Loucy (cell line): ENCODE measurements around the gene PIK3CD.

Source experiments
- H2AFZ ChIP-seq: fragments of 200-600 bp; sonication (generic); 2 replicates; pipeline ENCODE4 v1.6.0; 2016; ENCODE audit warnings: antibody characterized with exemption, mild to moderate bottlenecking, low read length, moderate library complexity
- H3F3A ChIP-seq: fragments of 200-600 bp; 2 replicates; pipeline ENCODE4 v1.6.0; 2016; ENCODE audit warnings: antibody characterized with exemption, low read depth, mild to moderate bottlenecking
- H3K27me3 ChIP-seq: fragments of 200-600 bp; sonication (generic); 2 replicates; pipeline ENCODE4 v1.6.1; 2014; ENCODE audit warnings: low read length, mild to moderate bottlenecking; ENCODE audit not compliant: insufficient read depth, poor library complexity, severe bottlenecking
- H3K36me3 ChIP-seq: fragments of 200-600 bp; sonication (generic); 2 replicates; pipeline ENCODE4 v1.6.1; 2016; ENCODE audit warnings: low read length; ENCODE audit not compliant: insufficient read depth
- H3K4me1 ChIP-seq: fragments of 200-600 bp; sonication (generic); 2 replicates; pipeline ENCODE4 v1.5.1; 2014; ENCODE audit warnings: low read length, mild to moderate bottlenecking; ENCODE audit not compliant: insufficient read depth, poor library complexity, severe bottlenecking
- H3K4me2 ChIP-seq: fragments of 200-600 bp; sonication (generic); 2 replicates; pipeline ENCODE4 v1.6.0; 2014; ENCODE audit warnings: antibody characterized with exemption, low read length, low read depth, mild to moderate bottlenecking; ENCODE audit not compliant: poor library complexity, severe bottlenecking
- H3K4me3 ChIP-seq: fragments of 200-600 bp; sonication (generic); 2 replicates; pipeline ENCODE4 v1.5.1; 2014; ENCODE audit warnings: low read length, mild to moderate bottlenecking, mixed read lengths; ENCODE audit not compliant: poor library complexity, severe bottlenecking
- H3K79me2 ChIP-seq: fragments of 200-600 bp; sonication (generic); 2 replicates; pipeline ENCODE4 v1.6.1; 2014; ENCODE audit warnings: low read length; ENCODE audit not compliant: insufficient read depth
- H3K9ac ChIP-seq: fragments of 200-600 bp; sonication (generic); 2 replicates; pipeline ENCODE4 v1.6.0; 2014; ENCODE audit warnings: mild to moderate bottlenecking, low read depth, low read length, moderate library complexity; ENCODE audit not compliant: poor library complexity, severe bottlenecking
- H3K9me2 ChIP-seq: fragments of 200-600 bp; sonication (generic); replicated peaks from 2 replicates; pipeline ENCODE4 v1.6.1; 2016; ENCODE audit warnings: low read depth, low read length, mixed read lengths
- H3K9me3 ChIP-seq: fragments of 200-600 bp; sonication (generic); 2 replicates; pipeline ENCODE4 v1.6.1; 2014; ENCODE audit warnings: mild to moderate bottlenecking, antibody characterized with exemption, low read length, low read depth; ENCODE audit not compliant: insufficient read depth
- H4K20me1 ChIP-seq: fragments of 200-600 bp; sonication (generic); 2 replicates; pipeline ENCODE4 v1.6.0; 2014; ENCODE audit warnings: antibody characterized with exemption, low read length, mild to moderate bottlenecking; ENCODE audit not compliant: insufficient read depth, poor library complexity, severe bottlenecking
- EZH2phosphoT487 ChIP-seq: fragments of 200-600 bp; IDR thresholded peaks from 2 replicates; pipeline ENCODE4 v1.6.1; 2018; ENCODE audit warnings: antibody characterized with exemption, mild to moderate bottlenecking, moderate library complexity, borderline replicate concordance
- TF ChIP-seq, protein P1 (sequence below): fragments of 200-600 bp; sonication (generic); conservative IDR thresholded peaks from 2 replicates; pipeline ENCODE4 v1.5.1; 2014; ENCODE audit warnings: mild to moderate bottlenecking, antibody characterized with exemption, low read length

The PIK3CD gene

DNA sequence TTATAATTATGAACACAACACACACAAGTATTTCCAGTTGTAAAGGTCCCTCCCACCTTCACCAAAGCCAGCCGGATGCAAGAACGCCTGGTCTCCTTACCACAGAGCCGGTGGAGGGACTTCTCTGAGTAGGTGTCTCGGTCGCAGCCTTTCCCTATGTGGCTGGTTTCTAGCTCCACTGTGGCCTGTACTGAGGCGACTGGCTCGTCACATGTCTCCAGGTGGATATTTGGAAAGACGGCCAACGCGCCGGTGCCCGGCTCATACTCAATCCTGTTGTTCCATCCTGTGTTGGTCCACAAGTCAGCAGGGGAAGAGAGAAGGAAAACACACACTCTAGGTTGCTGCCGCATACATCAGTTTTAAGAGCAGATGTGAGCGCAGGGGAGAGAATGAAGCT is 97.8 kb downstream of the PIK3CD start:
- Histone ChIP-seq H4K20me1 (no peaks in the 10 kb centered on the region), H3K27me3 (no peaks in the 10 kb centered on the region), H3K4me3 (no peak overlapping the region), H3K4me2 (no peak overlapping the region), H3K9ac (no peak overlapping the region), H3K9me3 (no peaks in the 10 kb centered on the region), H3K9me2 (no peaks in the 10 kb centered on the region), H3F3A (no peaks in the 10 kb centered on the region), H2AFZ (no peak overlapping the region), H3K4me1 (no peaks in the 10 kb centered on the region), H3K79me2 (no peaks in the 10 kb centered on the region), H3K36me3 (peaks cover 78% of the 10 kb centered on the region)
- no peak for TF ChIP-seq EZH2phosphoT487
- TF ChIP-seq, protein P1, sequence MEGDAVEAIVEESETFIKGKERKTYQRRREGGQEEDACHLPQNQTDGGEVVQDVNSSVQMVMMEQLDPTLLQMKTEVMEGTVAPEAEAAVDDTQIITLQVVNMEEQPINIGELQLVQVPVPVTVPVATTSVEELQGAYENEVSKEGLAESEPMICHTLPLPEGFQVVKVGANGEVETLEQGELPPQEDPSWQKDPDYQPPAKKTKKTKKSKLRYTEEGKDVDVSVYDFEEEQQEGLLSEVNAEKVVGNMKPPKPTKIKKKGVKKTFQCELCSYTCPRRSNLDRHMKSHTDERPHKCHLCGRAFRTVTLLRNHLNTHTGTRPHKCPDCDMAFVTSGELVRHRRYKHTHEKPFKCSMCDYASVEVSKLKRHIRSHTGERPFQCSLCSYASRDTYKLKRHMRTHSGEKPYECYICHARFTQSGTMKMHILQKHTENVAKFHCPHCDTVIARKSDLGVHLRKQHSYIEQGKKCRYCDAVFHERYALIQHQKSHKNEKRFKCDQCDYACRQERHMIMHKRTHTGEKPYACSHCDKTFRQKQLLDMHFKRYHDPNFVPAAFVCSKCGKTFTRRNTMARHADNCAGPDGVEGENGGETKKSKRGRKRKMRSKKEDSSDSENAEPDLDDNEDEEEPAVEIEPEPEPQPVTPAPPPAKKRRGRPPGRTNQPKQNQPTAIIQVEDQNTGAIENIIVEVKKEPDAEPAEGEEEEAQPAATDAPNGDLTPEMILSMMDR: no peak

DNA sequence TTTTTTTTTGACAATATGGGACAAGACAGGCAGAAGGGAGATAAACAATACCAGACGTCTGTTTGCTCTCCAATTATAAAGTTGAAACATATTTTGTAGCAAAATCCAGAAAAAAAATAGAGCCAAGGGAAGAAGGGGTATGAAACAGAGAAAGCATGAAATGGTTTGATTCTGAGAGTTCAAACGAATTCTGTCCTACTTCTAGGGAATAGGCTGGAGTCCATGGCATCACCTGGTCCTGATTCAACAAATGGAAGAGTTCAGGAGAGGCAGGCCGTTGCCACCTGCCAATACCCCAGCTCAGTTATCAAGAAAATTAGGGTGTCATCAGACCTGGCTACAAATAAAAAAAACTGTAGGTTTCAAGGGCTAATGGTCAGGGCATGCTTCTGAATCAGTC is 100.4 kb downstream of the PIK3CD start:
- Histone ChIP-seq H3K27me3 (no peaks in the 10 kb centered on the region), H3K9me2 (no peaks in the 10 kb centered on the region), H3K4me3 (no peak overlapping the region), H3F3A (no peaks in the 10 kb centered on the region), H3K4me1 (no peaks in the 10 kb centered on the region), H3K9ac (no peak overlapping the region), H3K4me2 (no peak overlapping the region), H2AFZ (no peak overlapping the region), H3K79me2 (0 out of 2 replicates have a peak, but pooled peaks cover 10% of the 10 kb centered on the region), H3K36me3 (peaks cover 75% of the 10 kb centered on the region), H3K9me3 (no peaks in the 10 kb centered on the region), H4K20me1 (no peaks in the 10 kb centered on the region)
- TF ChIP-seq EZH2phosphoT487: no peak
- TF ChIP-seq, protein P1: no peak

DNA sequence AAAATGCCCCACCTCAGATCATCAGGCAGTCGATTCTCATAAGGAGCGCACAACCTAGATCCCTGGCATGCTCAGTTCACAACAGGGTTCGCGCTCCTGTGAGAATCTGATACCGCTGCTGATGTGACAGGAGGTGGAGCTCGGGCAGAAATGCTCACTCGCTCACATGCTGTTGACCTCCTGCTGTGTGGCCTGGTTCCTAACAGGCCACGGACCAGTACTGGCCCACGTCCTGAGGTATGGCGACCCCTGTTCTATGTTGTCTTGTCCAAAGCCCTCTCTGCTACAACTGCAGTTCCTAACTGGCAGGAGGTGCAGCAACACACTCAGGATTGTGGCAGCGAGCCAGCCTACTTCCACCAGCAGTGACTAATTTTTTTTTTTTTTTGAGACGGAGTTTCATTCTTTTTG is 101.6 kb downstream of the PIK3CD start:
- Histone ChIP-seq H2AFZ (no peak overlapping the region), H3F3A (no peaks in the 10 kb centered on the region), H3K9me3 (no peaks in the 10 kb centered on the region), H3K9me2 (no peaks in the 10 kb centered on the region), H4K20me1 (no peaks in the 10 kb centered on the region), H3K9ac (no peak overlapping the region), H3K4me1 (no peaks in the 10 kb centered on the region), H3K36me3 (peaks cover 66% of the 10 kb centered on the region), H3K27me3 (no peaks in the 10 kb centered on the region), H3K79me2 (peaks cover 18% of the 10 kb centered on the region; the same call in 1 of the 2 replicates), H3K4me2 (no peak overlapping the region), H3K4me3 (no peak overlapping the region)
- TF ChIP-seq EZH2phosphoT487: no peak
- TF ChIP-seq, protein P1: no peak
